Measurements from ENCODE around the gene AFAP1L2.

Gene AFAP1L2

DNA sequence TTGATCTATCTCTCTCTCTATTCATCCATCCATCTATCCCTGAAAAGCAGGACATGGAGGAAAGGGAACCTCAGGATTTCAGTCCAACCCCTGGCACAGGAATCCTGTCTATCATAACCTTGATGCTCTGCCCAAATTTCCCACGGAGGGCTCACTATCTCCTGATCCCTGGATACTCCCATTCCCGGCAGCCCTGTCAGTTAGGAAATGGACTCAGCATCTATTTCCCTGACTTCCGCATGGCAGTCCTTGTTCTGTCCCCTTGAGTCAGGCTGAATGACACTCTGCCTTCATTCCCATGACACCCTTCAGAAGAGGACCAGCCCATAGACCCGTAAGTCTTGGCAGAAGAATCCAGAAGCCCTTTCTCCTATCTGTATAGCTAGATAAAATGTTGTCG, 87.6 kb downstream of the AFAP1L2 start:
- no peak for TF ChIP-seq CTCF (IDR thresholded peaks at IDR 0.05; ENCODE audit: low read depth, low read length)
- no peak for DNase-seq (ENCODE audit: low read depth in 2 of 2)
- no peak overlapping the region for H3K4me3 ChIP-seq (replicated peaks in 1 of 2; ENCODE audit: low read depth in 2 of 2, low read length in 2 of 2)

- DNase-seq (ENCODE audit: low read depth in 2 of 2) = no peak
- TF ChIP-seq CTCF (IDR thresholded peaks at IDR 0.05; ENCODE audit: low read depth, low read length) = no peak
Measured at GRCh38 chr10:114315566-114316420, 88.5 kb downstream of the AFAP1L2 start.

GRCh38 chr10:114313866-114314265, 90.4 kb downstream of the AFAP1L2 start:
- DNase-seq (ENCODE audit: low read depth in 2 of 2) = no peak
- no peak for TF ChIP-seq CTCF (IDR thresholded peaks at IDR 0.05; ENCODE audit: low read depth, low read length)
- no peak overlapping the region for H3K4me3 ChIP-seq (replicated peaks in 1 of 2; ENCODE audit: low read depth in 2 of 2, low read length in 2 of 2)

More at GRCh38 chr10:114315566-114316420, 88.5 kb downstream of the AFAP1L2 start:
- H3K4me3 ChIP-seq (replicated peaks in 1 of 2; ENCODE audit: low read depth in 2 of 2, low read length in 2 of 2) = no peak overlapping the region

GRCh38 chr10:114313139-114313538, 91.2 kb downstream of the AFAP1L2 start:
- no peak for DNase-seq (ENCODE audit: low read depth in 2 of 2)
- no peak overlapping the region for H3K4me3 ChIP-seq (replicated peaks in 1 of 2; ENCODE audit: low read depth in 2 of 2, low read length in 2 of 2)
- no peak for TF ChIP-seq CTCF (IDR thresholded peaks at IDR 0.05; ENCODE audit: low read depth, low read length)

GRCh38 chr10:114311496-114312209, 92.6 kb downstream of the AFAP1L2 start:
- no peak overlapping the region for H3K4me3 ChIP-seq (replicated peaks in 1 of 2; ENCODE audit: low read depth in 2 of 2, low read length in 2 of 2)
- DNase-seq (ENCODE audit: low read depth in 2 of 2) = no peak
- TF ChIP-seq CTCF (IDR thresholded peaks at IDR 0.05; ENCODE audit: low read depth, low read length) = no peak

GRCh38 chr10:114311023-114311422, 93.3 kb downstream of the AFAP1L2 start:
- H3K4me3 ChIP-seq (replicated peaks in 1 of 2; ENCODE audit: low read depth in 2 of 2, low read length in 2 of 2) = no peak overlapping the region
- DNase-seq (ENCODE audit: low read depth in 2 of 2) = no peak
- TF ChIP-seq CTCF (IDR thresholded peaks at IDR 0.05; ENCODE audit: low read depth, low read length) = no peak
